Activated CD4-positive, alpha-beta T cell treated with anti-CD3 and anti-CD28 coated beads, Interleukin-2, Interleukin-6, amounts not matched to agents 100 ng/mL and 50 ng/mL, durations not matched to agents 16 hours and 8 hours (primary cell): Measurements from ENCODE around the gene ASTN1.

ENCODE experiments used
- DNase-seq: peaks from one replicate; pipeline ENCODE4 v3.0.0-alpha.2; 2020

ASTN1 gene

GRCh38 chr1:177164380-177165068, at the start of gene ASTN1:
Gene ASTN1, minus strand, starts transcription at chr1:177164712. Its CDS starts 36 bp downstream, at chr1:177164676.
- DNase-seq: no peak

- no peak for DNase-seq
These were observed 46.7 kb upstream of the ASTN1 start for GRCh38 chr1:177211231-177211630.

DNA sequence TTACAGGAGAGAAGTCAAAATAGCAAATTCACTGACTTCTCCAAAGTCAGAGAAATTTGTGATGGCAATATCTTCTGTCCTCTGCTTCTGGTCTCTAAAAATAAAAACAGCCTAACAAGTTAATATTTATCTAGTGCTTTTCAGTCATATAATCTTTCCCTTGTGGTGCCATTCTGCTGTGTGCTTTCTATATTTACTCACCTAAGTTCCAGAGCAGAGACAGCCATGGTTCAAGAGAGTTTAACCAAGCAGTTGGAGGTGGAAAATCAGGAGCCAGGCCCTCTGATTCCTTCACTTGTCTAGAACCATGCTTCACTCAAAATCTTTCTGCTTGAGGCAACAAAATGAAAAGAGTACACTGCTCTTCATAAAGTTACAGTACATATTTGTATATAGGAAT, 45.6 kb upstream of the ASTN1 start:
- DNase-seq: no peak

GRCh38 chr1:177209357-177209756, 44.8 kb upstream of the ASTN1 start:
- no peak for DNase-seq

DNA sequence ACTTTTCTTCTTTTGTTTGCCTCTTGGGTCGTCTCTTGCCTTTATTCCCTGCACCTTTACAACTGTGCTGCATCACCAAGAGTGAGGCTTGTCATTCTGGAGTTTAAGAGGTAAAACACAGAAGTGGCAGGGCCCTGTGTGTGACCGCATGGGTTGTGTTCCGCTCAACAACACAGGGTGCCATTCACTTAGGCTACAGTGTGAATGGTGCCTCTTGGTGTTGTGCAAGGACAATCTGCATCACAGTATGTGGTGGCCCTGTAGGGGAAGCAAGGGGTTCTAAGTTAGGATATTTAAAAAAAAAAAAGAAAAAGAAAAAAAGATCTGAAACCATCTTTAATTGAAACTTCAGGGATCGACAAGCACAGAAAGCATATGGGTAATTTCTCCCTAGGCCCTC, 44.4 kb upstream of the ASTN1 start:
- no peak for DNase-seq

GRCh38 chr1:177206831-177207355, 42.4 kb upstream of the ASTN1 start:
- DNase-seq: no peak

GRCh38 chr1:177200290-177200689, 35.8 kb upstream of the ASTN1 start:
- DNase-seq: no peak

DNA sequence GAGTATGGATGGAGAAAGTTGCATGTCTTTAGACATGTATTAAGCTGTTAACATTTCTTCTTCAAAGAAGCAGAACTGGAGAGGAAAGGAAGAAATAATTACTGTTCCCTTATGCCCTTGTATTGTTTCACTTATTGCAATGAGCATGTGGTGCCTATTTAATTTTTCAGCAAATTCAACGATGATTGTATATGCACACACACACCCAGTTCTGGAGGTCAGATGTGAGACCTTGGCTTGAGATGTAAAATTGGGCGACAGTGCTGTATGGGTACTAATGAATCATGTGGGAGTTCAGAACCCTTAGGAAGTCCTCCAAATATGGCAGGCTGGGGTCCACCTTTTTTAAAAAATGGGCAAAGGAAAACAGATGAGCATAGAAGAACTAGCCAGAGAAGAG, 33.7 kb upstream of the ASTN1 start:
- DNase-seq: no peak

- DNase-seq: no peak
These were observed 25.9 kb upstream of the ASTN1 start for GRCh38 chr1:177190308-177190970.

DNA sequence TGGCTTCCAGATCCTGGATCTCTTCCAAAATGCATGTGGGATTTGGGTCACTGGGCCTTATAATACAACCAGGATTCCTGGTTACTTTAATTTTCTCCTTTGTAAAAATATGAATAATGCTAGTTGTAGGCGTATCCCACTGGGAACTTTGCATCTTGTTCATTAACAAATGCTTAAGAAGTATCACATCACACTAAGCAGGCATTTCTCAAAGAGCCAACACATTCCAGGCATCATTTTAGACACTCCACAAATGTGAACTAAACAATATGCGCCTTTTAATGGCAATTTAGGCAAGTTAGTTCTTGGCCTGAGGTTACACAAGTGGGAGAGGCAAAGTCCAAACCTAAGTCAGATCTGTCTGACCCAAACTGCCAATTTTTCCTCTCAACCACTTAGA, 22.1 kb upstream of the ASTN1 start:
- no peak for DNase-seq

DNA sequence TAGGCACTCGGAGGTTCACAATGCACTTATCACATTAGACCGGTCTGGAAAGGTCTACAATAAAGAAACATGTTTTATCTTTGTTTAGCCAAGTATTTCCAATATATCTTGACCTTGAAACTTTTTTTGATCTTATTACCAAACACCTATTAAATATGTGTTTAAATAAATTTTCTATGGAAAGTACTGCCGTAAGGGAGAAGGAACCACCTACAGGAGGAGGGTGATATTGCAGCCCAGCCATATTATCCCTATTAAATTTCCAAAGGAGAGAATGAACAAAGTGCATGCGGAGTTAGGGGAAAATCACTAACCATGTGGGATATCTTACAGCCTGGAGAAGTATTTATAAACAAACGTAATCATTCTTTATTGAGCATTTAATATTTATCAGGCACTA, 20.7 kb upstream of the ASTN1 start:
- no peak for DNase-seq

DNA sequence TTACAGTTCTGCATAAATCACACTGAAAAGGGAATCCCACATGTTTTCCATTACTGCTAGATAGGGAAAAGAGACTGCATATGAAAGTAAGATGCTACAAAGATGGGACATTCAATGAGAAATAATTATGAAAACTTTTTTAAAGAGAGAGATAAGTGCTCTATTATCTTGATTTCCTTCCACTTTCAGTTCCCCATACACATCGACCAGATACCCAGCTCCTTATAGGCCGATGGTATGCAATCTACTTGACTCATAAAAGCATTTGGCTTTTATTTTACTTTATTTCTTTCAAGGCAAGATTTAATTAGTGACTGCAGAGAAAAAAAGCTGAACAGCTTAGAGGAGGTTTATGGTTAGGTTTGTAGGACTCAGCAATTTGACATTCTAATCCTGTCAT, 19.3 kb upstream of the ASTN1 start:
- DNase-seq: no peak

GRCh38 chr1:177181631-177182291, 17.2 kb upstream of the ASTN1 start:
- DNase-seq: peak; percentile 67

- no peak for DNase-seq
These were observed 16.7 kb upstream of the ASTN1 start for GRCh38 chr1:177181280-177181630.

DNA sequence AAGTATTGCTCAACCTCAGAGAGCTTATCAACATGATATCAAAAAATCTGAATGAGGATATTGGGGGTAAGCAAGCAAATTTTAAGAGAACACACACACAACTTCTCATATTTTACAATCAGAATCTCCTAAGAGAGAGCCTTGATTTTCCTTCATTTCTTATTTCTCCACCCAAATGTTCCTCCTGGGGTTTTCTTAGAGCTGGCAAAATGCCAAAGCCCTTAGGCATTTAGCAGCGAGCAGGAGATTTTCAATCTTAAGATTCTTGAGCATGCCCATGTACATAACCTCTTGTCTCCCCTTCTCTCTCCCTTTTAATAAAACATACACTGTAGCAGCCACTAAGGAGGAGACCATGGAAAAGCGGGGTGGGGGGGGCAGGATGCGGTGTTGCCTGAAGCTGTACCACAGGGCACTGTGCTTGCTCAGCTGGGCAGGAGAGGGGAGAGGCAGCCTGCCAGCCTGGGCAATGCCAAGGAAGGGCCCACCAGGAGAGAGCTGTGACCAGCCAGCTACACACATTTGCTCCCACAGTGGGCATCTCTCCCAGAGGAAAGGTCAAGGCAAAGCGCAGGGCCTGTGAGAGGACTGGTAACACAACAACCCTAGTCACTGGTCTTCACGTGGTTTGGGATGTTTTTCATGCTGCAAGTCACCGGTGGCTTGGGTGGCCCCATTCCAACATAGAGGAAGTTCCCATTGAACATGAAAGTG, 10.6 kb upstream of the ASTN1 start:
- DNase-seq: no peak

GRCh38 chr1:177173976-177174375, 9.5 kb upstream of the ASTN1 start:
- no peak for DNase-seq

DNA sequence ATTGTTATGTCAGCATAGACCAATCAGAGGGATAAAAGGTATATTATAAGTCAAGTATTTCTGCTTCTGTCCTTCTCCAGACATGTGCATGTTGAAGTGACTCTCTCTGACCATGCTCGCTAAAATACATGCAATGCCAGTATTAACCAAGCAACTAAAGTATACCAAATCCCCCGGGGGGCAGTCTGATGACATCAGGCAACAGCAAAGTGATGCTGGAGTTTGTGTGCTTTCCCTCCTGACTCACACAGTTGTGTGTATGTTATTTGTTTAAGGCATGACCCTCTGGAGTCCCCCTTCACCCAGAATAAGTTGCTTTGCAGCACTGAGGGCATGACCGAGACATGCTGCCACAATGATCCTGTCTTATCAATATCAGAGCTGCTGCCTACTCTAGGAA, 8.4 kb upstream of the ASTN1 start:
- no peak for DNase-seq

DNA sequence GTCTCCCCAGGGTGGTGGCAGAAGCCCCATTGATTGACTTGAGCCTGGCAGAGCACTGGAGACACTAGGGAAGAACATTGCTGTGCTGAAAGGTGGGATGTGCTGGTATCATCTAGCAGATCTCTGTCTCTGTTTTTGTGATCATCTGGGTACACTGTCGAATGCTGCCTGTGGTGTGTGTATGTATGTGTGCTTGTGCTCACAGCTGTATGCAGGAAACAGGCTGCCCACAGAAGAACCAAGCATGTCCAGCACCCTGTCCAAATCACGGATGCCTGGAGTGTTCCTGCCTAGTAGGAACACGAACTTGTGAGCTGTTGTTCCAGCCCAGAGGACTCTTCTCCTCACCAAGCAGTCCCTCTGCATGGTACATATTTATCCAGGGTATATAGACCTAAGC, 7.8 kb upstream of the ASTN1 start:
- no peak for DNase-seq

- no peak for DNase-seq
These were observed 7.1 kb upstream of the ASTN1 start for GRCh38 chr1:177171536-177172123.

DNA sequence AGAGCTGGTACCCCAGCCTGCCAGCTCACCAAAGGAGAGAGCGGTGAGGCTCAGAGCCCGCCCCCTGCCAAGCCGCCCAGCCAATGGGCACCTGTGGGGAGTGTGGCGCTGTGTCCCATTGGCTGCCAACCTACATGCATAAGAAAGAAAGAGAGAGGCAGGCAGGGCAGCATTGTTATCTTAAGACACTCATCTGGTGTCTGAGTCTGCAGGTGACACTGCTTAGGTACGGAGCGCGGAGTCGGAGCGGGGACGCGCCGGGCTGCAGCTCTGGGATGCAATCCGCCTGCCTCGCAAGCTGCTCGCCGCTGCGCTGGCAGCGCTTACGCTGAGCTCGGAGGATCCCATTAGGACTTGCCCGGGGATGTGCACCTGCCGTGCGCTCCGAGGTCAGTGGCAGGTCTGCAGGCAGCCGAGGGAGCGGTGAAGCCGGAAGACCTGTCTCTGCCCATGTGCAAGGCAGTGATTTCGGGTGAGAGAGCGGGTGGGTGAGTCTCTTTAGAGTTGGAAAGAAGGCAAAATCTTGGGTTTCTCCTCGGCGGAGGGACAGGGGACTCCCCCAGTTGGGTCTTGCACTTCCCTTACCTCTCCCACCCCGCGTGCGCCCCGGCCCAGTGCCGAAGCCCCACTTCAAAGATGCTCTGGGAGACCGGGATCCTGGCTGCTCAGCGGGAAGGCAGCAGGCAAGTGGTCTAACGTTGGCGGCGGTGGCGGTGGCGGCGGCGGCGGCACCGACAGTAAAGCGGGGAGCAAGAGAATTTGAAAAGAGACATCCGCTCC, 6.4 kb upstream of the ASTN1 start, which contains the start of gene BRINP2:
TSS of gene BRINP2 (plus strand) at position 203 of the 780 bp plus-strand sequence. CDS start 58,919 bp downstream, outside the sequence.
- peak; percentile 23 for DNase-seq

GRCh38 chr1:177165069-177165439, 542 bp upstream of the ASTN1 start:
- DNase-seq: no peak

- no peak for DNase-seq
These were observed 600 bp downstream of the ASTN1 start for GRCh38 chr1:177163844-177164379.
